DND-41 (cell line): Measurements from ENCODE around the gene LLGL1.
"Not testable (repeated sequence)": the region's sequence is repeated elsewhere in the genome, so short reads cannot be mapped to it uniquely, and the experiment has no call there.

Experiments
- ATAC-seq: fragments of 200-7000 bp; cut with Tn5 transposase; 3 replicates; pipeline ENCODE4 v1.9.1; 2021; ENCODE audit warnings: low read depth; ENCODE audit not compliant: insufficient read depth
- DNase-seq: peaks from one replicate; pipeline ENCODE4 v3.0.0-alpha.2; 2020
- H2AFZ ChIP-seq: 2 replicates; pipeline ENCODE4 v1.6.0; 2012; ENCODE audit warnings: low read depth, low read length
- H3K27ac ChIP-seq: 2 replicates; pipeline ENCODE4 v1.5.1; 2012; ENCODE audit warnings: low read length, inconsistent platforms
- H3K27me3 ChIP-seq: fragments of 200-600 bp; sonication (generic); 2 replicates; pipeline ENCODE4 v1.6.0; 2012; ENCODE audit warnings: low read length, mild to moderate bottlenecking, inconsistent platforms; ENCODE audit not compliant: insufficient read depth, poor library complexity
- H3K36me3 ChIP-seq: 2 replicates; pipeline ENCODE4 v1.5.1; 2012; ENCODE audit warnings: low read length, inconsistent platforms; ENCODE audit not compliant: insufficient read depth
- H3K4me1 ChIP-seq: 2 replicates; pipeline ENCODE4 v1.5.1; 2012; ENCODE audit warnings: mild to moderate bottlenecking, low read length; ENCODE audit not compliant: insufficient read depth
- H3K4me2 ChIP-seq: 2 replicates; pipeline ENCODE4 v1.6.0; 2012; ENCODE audit warnings: mild to moderate bottlenecking, moderate library complexity, low read length, inconsistent platforms; ENCODE audit not compliant: insufficient read depth
- H3K4me3 ChIP-seq, 2 experiments: fragments of 200-600 bp in 1 of 2; shearing (Covaris generic) in 1 of 2; 2 replicates each; pipeline ENCODE4 v1.5.1; 2012 to 2016; ENCODE audit warnings: inconsistent platforms in 2 of 2, low read length in 2 of 2, mild to moderate bottlenecking in 2 of 2, low read depth in 1 of 2, moderate library complexity in 1 of 2
- H3K79me2 ChIP-seq: 2 replicates; pipeline ENCODE4 v1.6.0; 2012; ENCODE audit warnings: low read length, inconsistent platforms; ENCODE audit not compliant: insufficient read depth
- H3K9ac ChIP-seq: 2 replicates; pipeline ENCODE4 v1.6.0; 2012; ENCODE audit warnings: low read depth, mild to moderate bottlenecking, inconsistent platforms, low read length, moderate library complexity
- H3K9me3 ChIP-seq: 2 replicates; pipeline ENCODE4 v1.5.1; 2012; ENCODE audit warnings: low read length, moderate library complexity, mild to moderate bottlenecking, inconsistent platforms; ENCODE audit not compliant: insufficient read depth, severe bottlenecking
- H4K20me1 ChIP-seq: 2 replicates; pipeline ENCODE4 v1.6.0; 2012; ENCODE audit warnings: low read length; ENCODE audit not compliant: insufficient read depth
- EZH2 ChIP-seq: IDR thresholded peaks from 3 replicates; pipeline ENCODE4 v1.6.1; 2012; ENCODE audit warnings: borderline replicate concordance, low read depth, mild to moderate bottlenecking, moderate library complexity, low read length, inconsistent platforms; ENCODE audit not compliant: severe bottlenecking
- TF ChIP-seq, protein P1 (sequence below): IDR thresholded peaks from 2 replicates; pipeline ENCODE4 v1.5.1; 2012; ENCODE audit warnings: borderline replicate concordance, low read length, moderate library complexity, mild to moderate bottlenecking; ENCODE audit not compliant: poor library complexity, severe bottlenecking; ENCODE audit errors: extremely low read depth

The LLGL1 gene

DNA sequence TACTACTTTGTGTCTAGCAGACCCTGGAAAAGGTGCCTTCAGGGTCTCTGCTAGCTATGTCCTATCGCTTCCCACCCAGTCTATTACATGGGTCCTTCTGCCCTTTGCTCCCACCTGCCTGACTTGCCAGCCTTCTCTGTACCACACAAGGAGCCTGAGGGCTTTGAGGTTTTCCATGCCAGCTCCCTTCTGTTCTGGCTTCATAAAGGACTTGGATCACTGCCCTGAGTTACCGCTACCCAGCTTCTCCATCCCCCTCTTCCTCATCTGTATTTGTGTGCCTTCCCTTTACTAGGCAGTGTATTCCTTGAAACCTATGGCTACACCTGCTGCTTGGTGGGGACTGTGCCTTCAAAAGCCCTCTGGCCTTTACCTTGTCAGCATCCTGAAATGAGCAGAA, 19.6 kb upstream of the LLGL1 start:
- peaks cover 88% of the 10 kb centered on the region for H3K36me3 ChIP-seq

DNA sequence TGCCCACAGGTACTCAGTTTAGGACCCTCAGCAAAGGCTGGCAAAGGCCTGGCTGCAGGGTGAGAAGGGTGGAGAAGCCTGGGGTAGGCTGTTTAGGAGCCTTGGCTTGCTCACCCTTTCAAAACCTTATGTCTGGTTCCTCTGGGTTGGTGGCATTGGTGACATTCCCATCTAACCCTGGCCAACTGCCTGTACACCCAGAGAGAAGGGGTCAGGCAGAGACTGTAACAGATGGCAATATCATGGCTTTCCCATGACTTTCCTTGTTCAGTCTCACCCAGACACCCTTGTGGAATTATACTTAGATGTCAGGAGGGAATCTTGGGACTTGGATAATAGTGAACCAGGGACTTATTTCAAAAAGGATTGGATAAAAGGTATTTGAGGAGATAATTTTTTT, 18.5 kb upstream of the LLGL1 start:
- H4K20me1 ChIP-seq = peaks cover 64% of the 10 kb centered on the region
- no peak overlapping the region for H3K27ac ChIP-seq
- DNase-seq (no peak), ATAC-seq (no peak)
- no peak overlapping the region for H3K4me3 ChIP-seq
- peaks cover 32% of the 10 kb centered on the region for H3K79me2 ChIP-seq
- H3K9me3 ChIP-seq = no peaks in the 10 kb centered on the region
- H3K36me3 ChIP-seq = peaks cover 82% of the 10 kb centered on the region
- no peaks in the 10 kb centered on the region for H3K27me3 ChIP-seq
- no peak overlapping the region for H3K9ac ChIP-seq
- H2AFZ ChIP-seq = no peak overlapping the region
- no peaks in the 10 kb centered on the region for H3K4me1 ChIP-seq
- H3K4me2 ChIP-seq = no peak overlapping the region
- TF ChIP-seq EZH2 = no peak
- TF ChIP-seq, protein P1, sequence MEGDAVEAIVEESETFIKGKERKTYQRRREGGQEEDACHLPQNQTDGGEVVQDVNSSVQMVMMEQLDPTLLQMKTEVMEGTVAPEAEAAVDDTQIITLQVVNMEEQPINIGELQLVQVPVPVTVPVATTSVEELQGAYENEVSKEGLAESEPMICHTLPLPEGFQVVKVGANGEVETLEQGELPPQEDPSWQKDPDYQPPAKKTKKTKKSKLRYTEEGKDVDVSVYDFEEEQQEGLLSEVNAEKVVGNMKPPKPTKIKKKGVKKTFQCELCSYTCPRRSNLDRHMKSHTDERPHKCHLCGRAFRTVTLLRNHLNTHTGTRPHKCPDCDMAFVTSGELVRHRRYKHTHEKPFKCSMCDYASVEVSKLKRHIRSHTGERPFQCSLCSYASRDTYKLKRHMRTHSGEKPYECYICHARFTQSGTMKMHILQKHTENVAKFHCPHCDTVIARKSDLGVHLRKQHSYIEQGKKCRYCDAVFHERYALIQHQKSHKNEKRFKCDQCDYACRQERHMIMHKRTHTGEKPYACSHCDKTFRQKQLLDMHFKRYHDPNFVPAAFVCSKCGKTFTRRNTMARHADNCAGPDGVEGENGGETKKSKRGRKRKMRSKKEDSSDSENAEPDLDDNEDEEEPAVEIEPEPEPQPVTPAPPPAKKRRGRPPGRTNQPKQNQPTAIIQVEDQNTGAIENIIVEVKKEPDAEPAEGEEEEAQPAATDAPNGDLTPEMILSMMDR = no peak

More for the DNA sequence above, 19.6 kb upstream of the LLGL1 start:
- Histone ChIP-seq H3K9me3 (no peaks in the 10 kb centered on the region), H3K79me2 (peaks cover 42% of the 10 kb centered on the region), H3K4me1 (no peaks in the 10 kb centered on the region), H3K4me2 (no peak overlapping the region), H3K27ac (no peak overlapping the region), H4K20me1 (peaks cover 68% of the 10 kb centered on the region), H3K4me3 (no peak overlapping the region), H3K27me3 (no peaks in the 10 kb centered on the region), H3K9ac (no peak overlapping the region), H2AFZ (no peak overlapping the region)
- TF ChIP-seq, protein P1 = no peak
- TF ChIP-seq EZH2 = no peak
- no peak for DNase-seq
- no peak for ATAC-seq

DNA sequence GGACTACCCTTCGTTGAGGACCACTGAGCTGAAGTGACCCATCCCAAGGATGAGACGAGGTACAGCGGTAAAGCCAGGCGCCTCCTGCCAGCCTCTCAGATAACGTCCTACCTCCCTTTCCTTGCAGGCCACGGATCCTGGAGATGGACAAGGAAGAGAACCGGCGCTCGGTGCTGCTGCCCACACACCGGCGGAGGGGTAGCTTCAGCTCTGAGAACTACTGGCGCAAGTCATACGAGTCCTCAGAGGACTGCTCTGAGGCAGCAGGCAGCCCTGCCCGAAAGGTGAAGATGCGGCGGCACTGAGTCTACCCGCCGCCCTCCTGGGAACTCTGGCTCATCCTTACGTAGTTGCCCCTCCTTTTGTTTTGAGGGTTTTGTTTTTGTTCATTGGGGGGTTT, 17.3 kb upstream of the LLGL1 start:
- TF ChIP-seq, protein P1 = no peak
- TF ChIP-seq EZH2 = no peak
- ATAC-seq (no peak), DNase-seq (no peak)
- peaks cover 23% of the 10 kb centered on the region for H3K79me2 ChIP-seq
- no peak overlapping the region for H2AFZ ChIP-seq
- no peak overlapping the region for H3K4me2 ChIP-seq
- H4K20me1 ChIP-seq = peaks cover 56% of the 10 kb centered on the region
- no peak overlapping the region for H3K4me3 ChIP-seq
- H3K9ac ChIP-seq = no peak overlapping the region
- no peaks in the 10 kb centered on the region for H3K27me3 ChIP-seq
- no peaks in the 10 kb centered on the region for H3K4me1 ChIP-seq
- no peaks in the 10 kb centered on the region for H3K9me3 ChIP-seq
- no peak overlapping the region for H3K27ac ChIP-seq
- peaks cover 76% of the 10 kb centered on the region for H3K36me3 ChIP-seq

DNA sequence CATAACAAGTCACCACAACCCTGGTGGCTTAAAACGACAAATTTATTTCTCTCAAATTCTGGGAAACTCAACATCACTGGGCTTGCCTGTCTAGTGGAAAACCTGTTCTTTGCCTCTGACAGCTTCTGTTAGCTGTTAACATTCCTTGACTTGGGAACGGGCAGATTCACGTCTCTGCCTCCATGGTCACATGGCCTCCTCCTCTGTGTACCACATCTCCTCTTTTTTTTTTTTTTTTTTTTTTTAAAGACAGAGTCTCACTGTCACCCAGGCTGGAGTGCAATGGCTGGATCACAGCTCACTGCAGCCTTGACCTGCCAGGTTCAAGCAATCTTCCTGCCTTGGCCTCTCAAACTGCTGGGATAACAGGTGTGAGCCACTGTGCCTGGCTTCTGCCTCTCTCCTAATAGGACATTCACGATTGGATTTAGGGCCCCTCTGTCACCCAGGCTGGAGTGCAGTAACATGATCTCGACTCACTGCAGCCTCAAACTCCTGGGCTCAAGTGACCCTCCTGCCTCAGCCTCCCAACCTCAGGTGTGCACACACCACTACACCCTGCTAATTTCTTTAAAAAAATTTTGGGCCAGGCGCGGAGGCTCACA, 11.7 kb upstream of the LLGL1 start:
- no peaks in the 10 kb centered on the region for H3K4me1 ChIP-seq
- no peaks in the 10 kb centered on the region for H3K9me3 ChIP-seq
- TF ChIP-seq, protein P1 = no peak
- TF ChIP-seq EZH2 = no peak
- no peak for ATAC-seq
- no peak for DNase-seq
- H3K9ac ChIP-seq = no peak overlapping the region
- H3K36me3 ChIP-seq = peaks cover 23% of the 10 kb centered on the region
- no peaks in the 10 kb centered on the region for H3K79me2 ChIP-seq
- H3K4me3 ChIP-seq = no peak overlapping the region
- no peak overlapping the region for H3K27ac ChIP-seq
- H3K4me2 ChIP-seq = no peak overlapping the region
- H3K27me3 ChIP-seq = no peaks in the 10 kb centered on the region
- H4K20me1 ChIP-seq = peaks cover 9% of the 10 kb centered on the region; the same call in 1 of the 2 replicates
- H2AFZ ChIP-seq = no peak overlapping the region

DNA sequence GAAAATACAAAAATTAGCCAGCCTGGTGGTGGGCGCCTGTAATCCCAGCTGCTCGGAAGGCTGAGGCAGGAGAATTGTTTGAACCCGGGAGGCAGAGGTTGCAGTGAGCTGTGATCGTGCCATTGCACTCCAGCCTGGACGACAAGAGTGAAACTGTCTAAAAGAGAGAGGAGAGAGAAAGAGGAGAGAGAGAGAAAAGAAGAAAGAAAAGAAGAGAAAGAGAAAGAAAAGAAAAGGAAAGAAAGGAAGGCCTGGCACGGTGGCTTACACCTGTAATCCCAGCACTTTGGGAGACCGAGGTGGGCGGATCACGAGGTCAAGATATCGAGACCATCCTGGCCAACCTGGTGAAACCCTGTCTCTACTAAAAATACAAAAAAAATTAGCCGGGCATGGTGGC, 8.5 kb upstream of the LLGL1 start:
- DNase-seq, H3K27ac ChIP-seq, H3K9ac ChIP-seq, H3K4me1 ChIP-seq, H3K36me3 ChIP-seq, H3K79me2 ChIP-seq, H3K9me3 ChIP-seq, H3K4me2 ChIP-seq, H3K4me3 ChIP-seq, ATAC-seq, H3K27me3 ChIP-seq, H2AFZ ChIP-seq, H4K20me1 ChIP-seq: not testable (repeated sequence)
